Gastrocnemius medialis (tissue), 4 donors: ENCODE data around the gene UBR7.

Experiments used
- POLR2A ChIP-seq, 2 donors: fragments of 450-650 bp; IDR thresholded peaks; one replicate each; pipeline ENCODE4 v1.6.1; 2017; ENCODE audit warnings: antibody characterized with exemption in 2 of 2, mild to moderate bottlenecking in 2 of 2, moderate library complexity in 2 of 2
- TF ChIP-seq, protein P1 (sequence below), 5 experiments: fragments of 450-650 bp in 3 of 5; fragments of 200-600 bp in 2 of 5; sonication (generic) in 2 of 5; IDR thresholded peaks in 4 of 5; conservative IDR thresholded peaks in 1 of 5; 1 replicate in 4 of 5; 2 replicates in 1 of 5; pipeline ENCODE4 v1.5.1; 2016 to 2019; ENCODE audit warnings: antibody characterized with exemption in 5 of 5, mild to moderate bottlenecking in 3 of 5, moderate library complexity in 3 of 5

- TF ChIP-seq, protein P1, sequence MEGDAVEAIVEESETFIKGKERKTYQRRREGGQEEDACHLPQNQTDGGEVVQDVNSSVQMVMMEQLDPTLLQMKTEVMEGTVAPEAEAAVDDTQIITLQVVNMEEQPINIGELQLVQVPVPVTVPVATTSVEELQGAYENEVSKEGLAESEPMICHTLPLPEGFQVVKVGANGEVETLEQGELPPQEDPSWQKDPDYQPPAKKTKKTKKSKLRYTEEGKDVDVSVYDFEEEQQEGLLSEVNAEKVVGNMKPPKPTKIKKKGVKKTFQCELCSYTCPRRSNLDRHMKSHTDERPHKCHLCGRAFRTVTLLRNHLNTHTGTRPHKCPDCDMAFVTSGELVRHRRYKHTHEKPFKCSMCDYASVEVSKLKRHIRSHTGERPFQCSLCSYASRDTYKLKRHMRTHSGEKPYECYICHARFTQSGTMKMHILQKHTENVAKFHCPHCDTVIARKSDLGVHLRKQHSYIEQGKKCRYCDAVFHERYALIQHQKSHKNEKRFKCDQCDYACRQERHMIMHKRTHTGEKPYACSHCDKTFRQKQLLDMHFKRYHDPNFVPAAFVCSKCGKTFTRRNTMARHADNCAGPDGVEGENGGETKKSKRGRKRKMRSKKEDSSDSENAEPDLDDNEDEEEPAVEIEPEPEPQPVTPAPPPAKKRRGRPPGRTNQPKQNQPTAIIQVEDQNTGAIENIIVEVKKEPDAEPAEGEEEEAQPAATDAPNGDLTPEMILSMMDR (IDR thresholded peaks at IDR 0.05 in 4 of 5, conservative IDR thresholded peaks at IDR 0.05 in 1 of 5) = no peak
- TF ChIP-seq POLR2A (IDR thresholded peaks at IDR 0.05) = no peak
Measured at GRCh38 chr14:93160353-93160801, 46.7 kb upstream of the UBR7 start.
